SK-N-SH (cell line): ENCODE results near the gene HIPK2. TPM values are rescaled to one million over a fixed set of nuclear protein-coding genes. Genes with fewer than 3 reads are reported as not detected.

ENCODE experiments used
- CTCF ChIA-PET: fragments of 300-600, 350-600 bp; formaldehyde crosslinking; extraction: SDS; loops from one replicate; lab custom pipeline; 2021; lab: Yijun Ruan, JAX
- POLR2A ChIA-PET: fragments of 350-600 bp; sonication (Branson Sonifier 250); formaldehyde crosslinking; extraction: SDS; loops from one replicate; lab custom pipeline; 2020; ENCODE audit warnings: antibody characterized with exemption, inconsistent platforms; lab: Yijun Ruan, JAX
- DNase-seq: peaks from one replicate; pipeline ENCODE4 v3.0.0; 2012
- H2AFZ ChIP-seq: fragments of 200-600 bp; sonication (generic); 2 replicates; pipeline ENCODE4 v1.8.1; 2016; ENCODE audit warnings: antibody characterized with exemption, mild to moderate bottlenecking, low read depth
- H3F3A ChIP-seq: fragments of 200-600 bp; sonication (generic); replicated peaks from 2 replicates; pipeline ENCODE3; 2016; ENCODE audit warnings: antibody characterized with exemption, mild to moderate bottlenecking; ENCODE audit not compliant: insufficient read depth
- H3K27ac ChIP-seq, 2 experiments: fragments of 200-500 bp in 1 of 2; fragments of 200-600 bp in 1 of 2; sonication (Bioruptor generic) in 1 of 2; sonication (generic), shearing (Covaris generic) in 1 of 2; 2 replicates each; pipeline versions ENCODE4 v1.5.1 to v1.6.1; 2014 to 2016; ENCODE audit warnings: low read depth in 2 of 2, inconsistent platforms in 1 of 2, low read length in 1 of 2, mild to moderate bottlenecking in 1 of 2, mixed read lengths in 1 of 2
- H3K27me3 ChIP-seq: fragments of 200-600 bp; sonication (generic), shearing (Covaris generic); 2 replicates; pipeline ENCODE4 v1.6.1; 2016; ENCODE audit warnings: mixed run types; ENCODE audit not compliant: insufficient read depth
- H3K36me3 ChIP-seq, 2 experiments: fragments of 200-500 bp in 1 of 2; fragments of 200-600 bp in 1 of 2; sonication (Bioruptor generic) in 1 of 2; sonication (generic) in 1 of 2; replicated peaks in 1 of 2; 2 replicates each; pipeline versions ENCODE3 to v1.5.1; 2014 to 2016; ENCODE audit warnings: low read length in 1 of 2, mild to moderate bottlenecking in 1 of 2; ENCODE audit not compliant: insufficient read depth in 2 of 2, control insufficient read depth in 1 of 2
- H3K4me1 ChIP-seq, 2 experiments: fragments of 200-500 bp in 1 of 2; fragments of 200-600 bp in 1 of 2; sonication (Bioruptor generic) in 1 of 2; sonication (generic), shearing (Covaris generic) in 1 of 2; 2 replicates each; pipeline versions ENCODE4 v1.5.1 to v1.6.1; 2014 to 2016; ENCODE audit warnings: low read depth in 1 of 2, low read length in 1 of 2, mixed run types in 1 of 2; ENCODE audit not compliant: insufficient read depth in 2 of 2, control insufficient read depth in 1 of 2
- H3K4me2 ChIP-seq: fragments of 200-600 bp; sonication (generic), shearing (Covaris generic); 2 replicates; pipeline ENCODE4 v1.6.1; 2017; ENCODE audit warnings: mixed run types
- H3K4me3 ChIP-seq, 2 experiments: fragments of 200-500 bp in 1 of 2; fragments of 200-600 bp in 1 of 2; sonication (Bioruptor generic) in 1 of 2; sonication (generic), shearing (Covaris generic) in 1 of 2; 2 replicates each; pipeline versions ENCODE4 v1.5.1 to v1.8.1; 2014 to 2016; ENCODE audit warnings: low read depth in 2 of 2, inconsistent platforms in 1 of 2, low read length in 1 of 2, mild to moderate bottlenecking in 1 of 2, mixed read lengths in 1 of 2, moderate library complexity in 1 of 2
- H3K79me2 ChIP-seq: fragments of 200-600 bp; sonication (generic); 2 replicates; pipeline ENCODE4 v1.8.1; 2017; ENCODE audit warnings: mild to moderate bottlenecking; ENCODE audit not compliant: insufficient read depth
- H3K9ac ChIP-seq: fragments of 200-600 bp; sonication (generic); 2 replicates; pipeline ENCODE4 v1.6.1; 2017; ENCODE audit warnings: mixed run types
- H3K9me2 ChIP-seq: fragments of 200-600 bp; sonication (generic); 2 replicates; pipeline ENCODE4 v1.6.1; 2017; ENCODE audit warnings: mixed run types
- H3K9me3 ChIP-seq: fragments of 200-600 bp; sonication (generic); 2 replicates; pipeline ENCODE4 v1.6.1; 2017; ENCODE audit warnings: mixed run types, mild to moderate bottlenecking, moderate library complexity
- H4K20me1 ChIP-seq: fragments of 200-600 bp; sonication (generic); 2 replicates; pipeline ENCODE4 v1.6.1; 2017; ENCODE audit warnings: mild to moderate bottlenecking, mixed run types; ENCODE audit not compliant: insufficient read depth
- ELF1 ChIP-seq: IDR thresholded peaks from 2 replicates; pipeline ENCODE4 v1.4.0; 2012
- EP300 ChIP-seq, 2 experiments: IDR thresholded peaks; 2 replicates each; pipeline versions ENCODE4 v1.4.0 to v1.6.1; 2012; ENCODE audit warnings: borderline replicate concordance in 1 of 2, low read depth in 1 of 2, low read length in 1 of 2
- FOSL2 ChIP-seq: IDR thresholded peaks from 2 replicates; pipeline ENCODE4 v1.4.0; 2012; ENCODE audit warnings: low read depth, mild to moderate bottlenecking, moderate library complexity, borderline replicate concordance
- JUND ChIP-seq: IDR thresholded peaks from 2 replicates; pipeline ENCODE4 v1.4.0; 2012
- POLR2AphosphoS5 ChIP-seq: IDR thresholded peaks from 2 replicates; pipeline ENCODE4 v1.6.1; 2012; ENCODE audit warnings: low read depth, low read length
- RAD21 ChIP-seq: IDR thresholded peaks from 2 replicates; pipeline ENCODE4 v1.6.1; 2012; ENCODE audit warnings: mild to moderate bottlenecking, low read length
- RCOR1 ChIP-seq: fragments of 150-350 bp; IDR thresholded peaks from 2 replicates; pipeline ENCODE4 v1.6.1; 2017; ENCODE audit warnings: antibody characterized with exemption, low read length
- RXRA ChIP-seq: IDR thresholded peaks from 2 replicates; pipeline ENCODE4 v1.4.0; 2012; ENCODE audit warnings: low read depth, mild to moderate bottlenecking, borderline replicate concordance
- SIN3A ChIP-seq: IDR thresholded peaks from 2 replicates; pipeline ENCODE4 v1.6.1; 2012; ENCODE audit warnings: low read depth, mild to moderate bottlenecking, low read length, moderate library complexity, borderline replicate concordance
- TCF12 ChIP-seq: IDR thresholded peaks from 2 replicates; pipeline ENCODE4 v1.4.0; 2012
- WGBS: methylation state at CpG from one replicate; pipeline ENCODE4 v1.1.6; 2017; ENCODE audit warnings: low lambda C conversion rate; 5-methylcytosine and 5-hydroxymethylcytosine counted together
- polyA plus RNA-seq, 3 experiments: library from polyadenylated mRNA; depleted of rRNA; stranded (reverse); fragments of >200 nt; gene quantifications; 2 replicates each; pipeline ENCODE4 v1.2.3, GENCODE V29; 2012
- TF ChIP-seq, protein P1 (sequence below): fragments of 150-350 bp; IDR thresholded peaks from 2 replicates; pipeline ENCODE4 v1.6.1; 2017; ENCODE audit warnings: antibody characterized with exemption, low read length, low read depth, borderline replicate concordance
- TF ChIP-seq, protein P2 (sequence below): fragments of 200-600 bp; sonication (generic); IDR thresholded peaks from 2 replicates; pipeline ENCODE4 v1.6.1; 2017; ENCODE audit warnings: antibody characterized with exemption, mild to moderate bottlenecking, moderate library complexity
- TF ChIP-seq, protein P3 (sequence below): IDR thresholded peaks from 2 replicates; pipeline ENCODE4 v1.6.1; 2012; ENCODE audit warnings: mild to moderate bottlenecking, low read depth, low read length, moderate library complexity
- TF ChIP-seq, protein P4 (sequence below): IDR thresholded peaks from 2 replicates; pipeline ENCODE4; 2012
- TF ChIP-seq, protein P5 (sequence below): IDR thresholded peaks from 2 replicates; pipeline ENCODE4 v1.4.0; 2012; ENCODE audit warnings: low read depth, borderline replicate concordance

Gene HIPK2
- polyA plus RNA-seq, 1 of the 3 experiments (the other 2 are of a cell fraction), result 14.2 TPM

DNA sequence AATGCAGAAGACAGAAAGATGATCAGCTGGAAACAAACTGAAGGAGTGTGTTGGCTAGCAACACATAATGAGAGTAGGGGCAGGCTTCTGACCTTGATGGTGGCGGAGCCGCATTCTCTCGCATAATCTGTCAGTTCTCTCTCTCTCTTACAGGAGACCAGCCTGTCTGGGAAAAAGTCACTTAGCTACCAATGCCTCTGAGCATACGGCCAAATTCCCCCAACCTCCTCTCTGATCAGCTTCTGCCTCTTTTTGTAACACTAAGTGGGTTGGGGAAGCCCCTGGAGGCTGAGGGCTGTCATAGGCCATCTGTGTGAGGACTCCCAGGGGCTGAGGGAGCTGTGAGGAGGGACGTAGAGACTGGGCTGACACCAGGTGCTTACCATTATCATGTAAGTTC, 104.6 kb downstream of the HIPK2 start:
- Histone ChIP-seq H3F3A (peaks cover 9% of the 10 kb centered on the region), H3K9ac (no peak overlapping the region), H3K36me3 (peaks cover 2 to 4% of the 10 kb centered on the region in 2 experiments), H3K4me1 (peaks cover 9 to 30% of the 10 kb centered on the region in 2 experiments), H3K9me2 (no peaks in the 10 kb centered on the region), H4K20me1 (peaks cover 48% of the 10 kb centered on the region), H3K9me3 (no peaks in the 10 kb centered on the region), H3K27ac (no peak overlapping the region), H3K4me3 (no peak overlapping the region), H3K79me2 (peaks cover 46% of the 10 kb centered on the region; the same call in 1 of the 2 replicates), H2AFZ (no peak overlapping the region), H3K27me3 (no peaks in the 10 kb centered on the region), H3K4me2 (no peak overlapping the region)
- ChIA-PET POLR2A (interaction anchor here (0.6 kb wide), 1 partner anchor 29 kb away, joined by 3 read pairs; no protein-coding TSS in a partner anchor), CTCF (interaction anchor here (0.8 to 1.8 kb wide), 6 partner anchors 9 to 174 kb away, joined by 3 to 6 read pairs (median 4); no protein-coding TSS in a partner anchor)
- peak; percentile 61 for DNase-seq
- 79% methylated on average over 5 of the region's 5 CpGs for WGBS
- TF ChIP-seq JUND (no peak), ELF1 (no peak), SIN3A (no peak), RCOR1 (0 out of 2 replicates have a peak, but pooled peaks have one; percentile 15), EP300 (IDR thresholded peaks at IDR 0.05; ENCODE audit: borderline replicate concordance in 1 of 2, low read depth in 1 of 2, low read length in 1 of 2) (peak in 1 of 2 experiments; percentile 31; a peak in 1 of 4 replicates), TCF12 (0 out of 2 replicates have a peak, but pooled peaks have one; percentile 6), POLR2AphosphoS5 (no peak), RAD21 (peak; percentile 22; the same call in 1 of the 2 replicates)
- TF ChIP-seq, protein P1, sequence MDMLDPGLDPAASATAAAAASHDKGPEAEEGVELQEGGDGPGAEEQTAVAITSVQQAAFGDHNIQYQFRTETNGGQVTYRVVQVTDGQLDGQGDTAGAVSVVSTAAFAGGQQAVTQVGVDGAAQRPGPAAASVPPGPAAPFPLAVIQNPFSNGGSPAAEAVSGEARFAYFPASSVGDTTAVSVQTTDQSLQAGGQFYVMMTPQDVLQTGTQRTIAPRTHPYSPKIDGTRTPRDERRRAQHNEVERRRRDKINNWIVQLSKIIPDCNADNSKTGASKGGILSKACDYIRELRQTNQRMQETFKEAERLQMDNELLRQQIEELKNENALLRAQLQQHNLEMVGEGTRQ, result no peak
- TF ChIP-seq, protein P2, sequence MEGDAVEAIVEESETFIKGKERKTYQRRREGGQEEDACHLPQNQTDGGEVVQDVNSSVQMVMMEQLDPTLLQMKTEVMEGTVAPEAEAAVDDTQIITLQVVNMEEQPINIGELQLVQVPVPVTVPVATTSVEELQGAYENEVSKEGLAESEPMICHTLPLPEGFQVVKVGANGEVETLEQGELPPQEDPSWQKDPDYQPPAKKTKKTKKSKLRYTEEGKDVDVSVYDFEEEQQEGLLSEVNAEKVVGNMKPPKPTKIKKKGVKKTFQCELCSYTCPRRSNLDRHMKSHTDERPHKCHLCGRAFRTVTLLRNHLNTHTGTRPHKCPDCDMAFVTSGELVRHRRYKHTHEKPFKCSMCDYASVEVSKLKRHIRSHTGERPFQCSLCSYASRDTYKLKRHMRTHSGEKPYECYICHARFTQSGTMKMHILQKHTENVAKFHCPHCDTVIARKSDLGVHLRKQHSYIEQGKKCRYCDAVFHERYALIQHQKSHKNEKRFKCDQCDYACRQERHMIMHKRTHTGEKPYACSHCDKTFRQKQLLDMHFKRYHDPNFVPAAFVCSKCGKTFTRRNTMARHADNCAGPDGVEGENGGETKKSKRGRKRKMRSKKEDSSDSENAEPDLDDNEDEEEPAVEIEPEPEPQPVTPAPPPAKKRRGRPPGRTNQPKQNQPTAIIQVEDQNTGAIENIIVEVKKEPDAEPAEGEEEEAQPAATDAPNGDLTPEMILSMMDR, result no peak

DNA sequence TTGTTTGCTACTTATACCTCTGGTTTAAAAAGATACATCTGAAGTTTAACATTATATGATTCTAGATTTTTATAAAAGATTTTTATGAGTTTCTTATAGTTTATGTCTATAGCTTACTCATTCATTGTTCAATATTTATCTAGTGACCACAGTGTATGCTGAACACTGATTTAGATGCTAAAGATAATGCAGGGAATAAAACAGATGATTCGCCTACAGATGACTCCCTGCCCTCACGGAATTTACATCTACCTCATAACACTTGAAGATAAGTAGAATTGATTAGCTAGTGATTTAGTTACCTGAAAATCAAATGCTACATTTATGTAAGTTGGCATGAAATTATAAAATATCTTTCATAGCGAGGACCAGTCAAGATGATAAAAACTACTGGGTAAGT, 105.8 kb downstream of the HIPK2 start:
- H3K9ac ChIP-seq, result no peak overlapping the region
- H3K79me2 ChIP-seq, result peaks cover 48% of the 10 kb centered on the region
- no peak overlapping the region; the same call in 1 of the 2 replicates for H3K4me2 ChIP-seq
- H3F3A ChIP-seq, result peaks cover 9% of the 10 kb centered on the region
- ChIA-PET CTCF (interaction anchor here (1.1 kb wide), 1 partner anchor 27 kb away, joined by 3 read pairs; no protein-coding TSS in a partner anchor), POLR2A (interaction anchor here (0.6 kb wide), 1 partner anchor 723 kb away, joined by 3 read pairs; no protein-coding TSS in a partner anchor)
- TF ChIP-seq, protein P3, sequence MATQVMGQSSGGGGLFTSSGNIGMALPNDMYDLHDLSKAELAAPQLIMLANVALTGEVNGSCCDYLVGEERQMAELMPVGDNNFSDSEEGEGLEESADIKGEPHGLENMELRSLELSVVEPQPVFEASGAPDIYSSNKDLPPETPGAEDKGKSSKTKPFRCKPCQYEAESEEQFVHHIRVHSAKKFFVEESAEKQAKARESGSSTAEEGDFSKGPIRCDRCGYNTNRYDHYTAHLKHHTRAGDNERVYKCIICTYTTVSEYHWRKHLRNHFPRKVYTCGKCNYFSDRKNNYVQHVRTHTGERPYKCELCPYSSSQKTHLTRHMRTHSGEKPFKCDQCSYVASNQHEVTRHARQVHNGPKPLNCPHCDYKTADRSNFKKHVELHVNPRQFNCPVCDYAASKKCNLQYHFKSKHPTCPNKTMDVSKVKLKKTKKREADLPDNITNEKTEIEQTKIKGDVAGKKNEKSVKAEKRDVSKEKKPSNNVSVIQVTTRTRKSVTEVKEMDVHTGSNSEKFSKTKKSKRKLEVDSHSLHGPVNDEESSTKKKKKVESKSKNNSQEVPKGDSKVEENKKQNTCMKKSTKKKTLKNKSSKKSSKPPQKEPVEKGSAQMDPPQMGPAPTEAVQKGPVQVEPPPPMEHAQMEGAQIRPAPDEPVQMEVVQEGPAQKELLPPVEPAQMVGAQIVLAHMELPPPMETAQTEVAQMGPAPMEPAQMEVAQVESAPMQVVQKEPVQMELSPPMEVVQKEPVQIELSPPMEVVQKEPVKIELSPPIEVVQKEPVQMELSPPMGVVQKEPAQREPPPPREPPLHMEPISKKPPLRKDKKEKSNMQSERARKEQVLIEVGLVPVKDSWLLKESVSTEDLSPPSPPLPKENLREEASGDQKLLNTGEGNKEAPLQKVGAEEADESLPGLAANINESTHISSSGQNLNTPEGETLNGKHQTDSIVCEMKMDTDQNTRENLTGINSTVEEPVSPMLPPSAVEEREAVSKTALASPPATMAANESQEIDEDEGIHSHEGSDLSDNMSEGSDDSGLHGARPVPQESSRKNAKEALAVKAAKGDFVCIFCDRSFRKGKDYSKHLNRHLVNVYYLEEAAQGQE, result no peak
- TF ChIP-seq, protein P4, sequence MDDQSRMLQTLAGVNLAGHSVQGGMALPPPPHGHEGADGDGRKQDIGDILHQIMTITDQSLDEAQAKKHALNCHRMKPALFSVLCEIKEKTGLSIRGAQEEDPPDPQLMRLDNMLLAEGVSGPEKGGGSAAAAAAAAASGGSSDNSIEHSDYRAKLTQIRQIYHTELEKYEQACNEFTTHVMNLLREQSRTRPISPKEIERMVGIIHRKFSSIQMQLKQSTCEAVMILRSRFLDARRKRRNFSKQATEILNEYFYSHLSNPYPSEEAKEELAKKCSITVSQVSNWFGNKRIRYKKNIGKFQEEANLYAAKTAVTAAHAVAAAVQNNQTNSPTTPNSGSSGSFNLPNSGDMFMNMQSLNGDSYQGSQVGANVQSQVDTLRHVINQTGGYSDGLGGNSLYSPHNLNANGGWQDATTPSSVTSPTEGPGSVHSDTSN, result peak; percentile 63; the same call in 1 of the 2 replicates
- TF ChIP-seq, protein P5, sequence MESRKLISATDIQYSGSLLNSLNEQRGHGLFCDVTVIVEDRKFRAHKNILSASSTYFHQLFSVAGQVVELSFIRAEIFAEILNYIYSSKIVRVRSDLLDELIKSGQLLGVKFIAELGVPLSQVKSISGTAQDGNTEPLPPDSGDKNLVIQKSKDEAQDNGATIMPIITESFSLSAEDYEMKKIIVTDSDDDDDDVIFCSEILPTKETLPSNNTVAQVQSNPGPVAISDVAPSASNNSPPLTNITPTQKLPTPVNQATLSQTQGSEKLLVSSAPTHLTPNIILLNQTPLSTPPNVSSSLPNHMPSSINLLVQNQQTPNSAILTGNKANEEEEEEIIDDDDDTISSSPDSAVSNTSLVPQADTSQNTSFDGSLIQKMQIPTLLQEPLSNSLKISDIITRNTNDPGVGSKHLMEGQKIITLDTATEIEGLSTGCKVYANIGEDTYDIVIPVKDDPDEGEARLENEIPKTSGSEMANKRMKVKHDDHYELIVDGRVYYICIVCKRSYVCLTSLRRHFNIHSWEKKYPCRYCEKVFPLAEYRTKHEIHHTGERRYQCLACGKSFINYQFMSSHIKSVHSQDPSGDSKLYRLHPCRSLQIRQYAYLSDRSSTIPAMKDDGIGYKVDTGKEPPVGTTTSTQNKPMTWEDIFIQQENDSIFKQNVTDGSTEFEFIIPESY, result no peak
- TF ChIP-seq, protein P1, result no peak
- TF ChIP-seq JUND (peak; percentile 41), RXRA (peak; percentile 39; the same call in 1 of the 2 replicates), FOSL2 (peak; percentile 26; the same call in 1 of the 2 replicates), RAD21 (no peak), TCF12 (peak; percentile 59; the same call in 1 of the 2 replicates)
- no peaks in the 10 kb centered on the region for H3K9me2 ChIP-seq
- DNase-seq, result no peak
- no peak overlapping the region for H2AFZ ChIP-seq
- peaks cover 0 to 4% of the 10 kb centered on the region in 2 experiments for H3K36me3 ChIP-seq
- no peak overlapping the region; a peak in 1 of 4 replicates for H3K27ac ChIP-seq
- H3K4me1 ChIP-seq, result peaks cover 9 to 30% of the 10 kb centered on the region in 2 experiments
- WGBS, result 77% methylated on average over 3 of the region's 3 CpGs
- no peaks in the 10 kb centered on the region for H3K9me3 ChIP-seq
- H4K20me1 ChIP-seq, result peaks cover 49% of the 10 kb centered on the region
- no peak overlapping the region for H3K4me3 ChIP-seq
- H3K27me3 ChIP-seq, result no peaks in the 10 kb centered on the region
